Stimulated activated CD4-positive, alpha-beta T cell treated with anti-CD3 and anti-CD28 coated beads, Interleukin-1b, Interleukin-23, amount 100 ng/mL, for 1 hour (primary cell): ENCODE results near the gene ASIC4.
A peak's percentile ranks its signal among the peaks of the same experiment; 100 is the strongest.

Experiments used
- DNase-seq, 2 donors: peaks; one replicate each; pipeline ENCODE4 v3.0.0-alpha.2; 2020; ENCODE audit warnings: low read depth in 2 of 2

The ASIC4 gene

GRCh38 chr2:219498280-219499057 lies 15.8 kb upstream of the ASIC4 start, which contains the start of gene GMPPA:
GMPPA (plus strand) TSS chr2:219498891; CDS start chr2:219499976, 1,085 bp downstream.
- DNase-seq: peak; percentile 74 to 80

DNA sequence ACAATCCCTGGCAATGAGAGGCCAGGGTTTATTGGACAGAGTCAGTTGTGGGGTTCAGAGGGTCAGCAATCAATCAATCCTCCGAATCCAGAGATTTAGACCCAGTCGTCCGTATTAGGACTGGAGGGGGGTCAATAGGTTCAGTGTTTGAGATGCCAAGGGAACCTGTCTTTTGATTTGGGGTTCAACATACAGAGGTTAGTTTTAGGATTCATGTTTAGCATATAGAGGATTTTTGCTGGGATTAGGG lies 15.3 kb upstream of the ASIC4 start:
- no peak for DNase-seq

DNA sequence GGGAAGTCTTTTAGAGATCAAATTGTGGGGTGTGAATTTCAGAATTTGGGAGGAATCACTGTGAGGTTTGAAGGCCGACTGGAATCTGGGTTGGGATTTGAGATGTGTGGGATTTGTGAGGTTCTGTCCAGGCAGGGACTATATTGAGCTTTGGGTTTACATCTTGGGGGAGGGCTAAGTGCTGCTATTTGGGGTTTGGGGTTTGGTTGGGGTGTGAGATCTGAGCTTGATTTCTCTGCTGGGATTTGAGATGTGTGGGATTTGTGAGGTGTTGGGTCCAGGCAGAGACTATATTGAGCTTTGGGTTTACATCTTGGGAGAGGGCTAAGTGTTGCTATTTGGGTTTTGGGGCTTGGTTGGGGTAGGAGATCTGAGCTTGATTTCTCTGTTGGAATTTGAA lies 14.7 kb upstream of the ASIC4 start:
- no peak for DNase-seq

- DNase-seq: no peak
These were observed 14.1 kb upstream of the ASIC4 start for GRCh38 chr2:219500135-219500534.

GRCh38 chr2:219501849-219502248 lies 12.4 kb upstream of the ASIC4 start:
- DNase-seq: no peak

GRCh38 chr2:219502618-219503017 lies 11.7 kb upstream of the ASIC4 start:
- no peak for DNase-seq

DNA sequence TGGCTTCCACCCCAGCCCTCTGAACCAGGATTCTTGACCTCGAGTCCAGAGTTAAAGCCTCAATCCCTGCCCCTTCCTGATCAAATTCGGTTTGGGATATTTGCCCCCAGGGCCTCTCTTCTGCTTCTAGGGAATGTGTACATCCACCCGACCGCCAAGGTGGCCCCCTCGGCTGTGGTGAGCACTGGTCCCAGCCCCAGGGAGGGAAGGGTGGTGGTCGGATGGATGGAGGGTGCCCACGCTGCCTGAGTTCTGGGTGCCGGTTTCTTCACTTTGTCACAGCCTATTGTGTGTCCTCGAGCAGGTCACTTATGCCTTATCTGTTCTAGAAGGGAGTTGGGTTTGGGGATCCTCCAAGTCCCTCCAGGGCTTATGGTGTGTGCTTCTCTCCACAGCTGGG lies 8.7 kb upstream of the ASIC4 start:
- no peak for DNase-seq

DNA sequence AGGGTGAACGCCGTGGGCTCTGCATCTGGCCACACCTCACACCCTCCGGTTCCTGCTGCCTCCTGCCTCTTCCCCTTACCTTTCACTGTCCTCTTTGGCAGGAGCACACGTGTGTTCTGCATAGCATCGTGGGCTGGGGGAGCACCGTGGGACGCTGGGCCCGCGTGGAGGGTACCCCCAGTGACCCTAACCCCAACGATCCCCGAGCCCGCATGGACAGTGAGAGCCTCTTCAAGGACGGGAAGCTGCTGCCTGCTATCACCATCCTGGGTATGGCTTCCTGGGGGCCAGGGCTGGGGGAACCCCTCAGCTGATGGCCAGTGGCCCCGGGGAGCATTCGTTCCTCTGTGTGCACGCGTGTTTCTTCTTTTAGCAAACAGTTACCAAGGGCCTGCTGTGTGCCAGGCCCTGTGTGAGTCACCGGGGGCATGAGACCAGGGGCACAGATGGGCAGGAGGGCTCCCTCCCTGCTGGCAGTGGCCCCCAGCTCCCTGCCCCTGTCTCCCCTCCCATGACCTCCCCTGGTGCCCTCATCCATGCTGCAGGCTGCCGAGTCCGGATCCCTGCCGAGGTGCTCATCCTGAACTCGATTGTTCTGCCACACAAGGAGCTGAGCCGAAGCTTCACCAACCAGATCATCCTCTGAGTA lies 8.0 kb upstream of the ASIC4 start:
- no peak for DNase-seq

DNA sequence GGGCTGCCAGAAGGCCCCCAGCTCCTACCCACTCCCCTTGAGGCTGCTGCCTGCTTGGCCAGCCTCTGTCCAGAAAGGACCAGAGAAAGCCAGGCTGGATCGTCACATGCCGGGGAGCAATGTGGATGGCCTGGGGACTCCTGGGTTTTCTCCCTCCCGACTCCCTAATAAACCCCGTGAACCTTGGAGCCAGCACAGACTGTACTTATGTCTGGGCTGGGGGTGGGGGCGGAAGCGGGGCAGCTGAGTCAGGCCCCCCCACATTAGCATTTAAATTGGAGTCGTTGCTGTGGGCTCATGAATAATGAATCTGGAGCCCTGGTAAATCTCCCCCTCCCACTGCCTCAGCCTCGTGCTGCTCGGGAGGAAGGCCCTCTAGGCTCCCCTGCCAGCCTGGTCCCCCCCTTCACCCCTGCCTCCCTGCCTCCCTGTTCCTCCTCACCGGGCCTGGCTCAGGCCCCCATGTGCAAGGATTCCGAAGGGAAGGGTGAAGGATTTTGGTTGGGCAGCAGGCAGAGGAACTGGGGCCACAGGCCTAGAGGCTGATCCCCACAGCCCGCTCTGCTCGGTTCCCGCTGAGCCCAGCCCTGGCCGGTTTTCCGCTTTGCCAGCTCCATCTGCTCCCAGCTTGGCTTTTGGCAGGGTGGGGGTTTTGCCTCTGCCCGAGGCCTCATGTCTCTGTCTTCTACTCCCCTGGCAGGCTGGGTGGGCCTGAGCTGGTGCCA lies 7.3 kb upstream of the ASIC4 start:
- no peak for DNase-seq

DNA sequence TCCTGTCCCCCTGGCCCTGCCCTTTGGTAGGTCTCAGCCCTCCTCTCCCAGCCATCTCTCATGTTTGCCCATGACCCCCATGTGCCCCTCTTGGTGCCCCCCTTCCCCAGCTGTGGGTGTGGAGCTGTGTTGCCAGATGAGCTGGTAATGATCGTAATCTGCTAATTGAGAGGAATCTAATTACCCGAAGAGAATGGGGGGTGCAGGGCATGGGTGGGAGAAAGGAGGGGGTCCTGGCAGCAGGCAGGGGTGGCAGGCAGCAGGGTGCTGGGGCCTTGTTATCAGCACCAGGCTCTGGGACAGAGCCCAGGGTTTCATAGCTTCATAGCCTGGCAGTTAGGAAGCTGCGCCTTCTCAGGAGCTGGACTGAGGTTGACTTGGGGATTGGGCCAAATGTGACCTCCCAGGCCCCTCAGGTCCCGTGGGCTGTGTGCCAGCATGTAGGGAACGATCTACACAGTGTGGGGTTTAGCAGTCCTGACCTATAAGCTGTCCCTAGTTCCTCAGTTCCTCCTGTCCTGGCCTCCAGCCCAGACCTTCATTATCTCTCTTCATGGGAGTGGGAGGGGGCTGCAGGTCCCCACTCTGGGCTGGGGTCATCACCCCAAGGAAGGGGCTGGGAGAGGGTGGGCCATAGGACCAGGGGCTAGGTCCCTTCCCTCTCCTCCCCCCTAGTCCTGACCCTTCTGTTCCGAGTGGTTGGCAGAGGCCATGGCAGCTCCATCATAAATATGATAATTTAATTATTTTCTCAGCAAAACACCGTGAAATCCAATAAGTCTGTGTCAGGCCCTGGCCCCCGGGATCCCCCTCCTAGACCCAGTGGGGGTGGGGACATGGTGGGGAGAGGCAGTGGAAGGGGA lies 6.5 kb upstream of the ASIC4 start:
- DNase-seq: no peak

DNA sequence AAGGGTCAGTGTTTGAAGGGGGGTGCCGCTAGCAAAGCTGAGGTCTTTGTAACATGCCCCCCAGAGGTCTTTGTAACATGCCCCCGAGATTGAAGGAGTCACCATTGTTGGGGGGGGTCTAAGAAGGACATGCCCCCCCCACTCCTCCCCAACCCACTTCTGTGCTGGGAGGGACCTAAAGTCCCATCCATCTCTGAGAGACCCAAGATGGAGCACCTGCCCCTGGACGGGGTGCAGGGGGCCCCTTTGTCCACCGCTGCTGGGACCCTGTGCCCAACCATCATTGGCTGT lies 5.9 kb upstream of the ASIC4 start:
- DNase-seq: no peak

DNA sequence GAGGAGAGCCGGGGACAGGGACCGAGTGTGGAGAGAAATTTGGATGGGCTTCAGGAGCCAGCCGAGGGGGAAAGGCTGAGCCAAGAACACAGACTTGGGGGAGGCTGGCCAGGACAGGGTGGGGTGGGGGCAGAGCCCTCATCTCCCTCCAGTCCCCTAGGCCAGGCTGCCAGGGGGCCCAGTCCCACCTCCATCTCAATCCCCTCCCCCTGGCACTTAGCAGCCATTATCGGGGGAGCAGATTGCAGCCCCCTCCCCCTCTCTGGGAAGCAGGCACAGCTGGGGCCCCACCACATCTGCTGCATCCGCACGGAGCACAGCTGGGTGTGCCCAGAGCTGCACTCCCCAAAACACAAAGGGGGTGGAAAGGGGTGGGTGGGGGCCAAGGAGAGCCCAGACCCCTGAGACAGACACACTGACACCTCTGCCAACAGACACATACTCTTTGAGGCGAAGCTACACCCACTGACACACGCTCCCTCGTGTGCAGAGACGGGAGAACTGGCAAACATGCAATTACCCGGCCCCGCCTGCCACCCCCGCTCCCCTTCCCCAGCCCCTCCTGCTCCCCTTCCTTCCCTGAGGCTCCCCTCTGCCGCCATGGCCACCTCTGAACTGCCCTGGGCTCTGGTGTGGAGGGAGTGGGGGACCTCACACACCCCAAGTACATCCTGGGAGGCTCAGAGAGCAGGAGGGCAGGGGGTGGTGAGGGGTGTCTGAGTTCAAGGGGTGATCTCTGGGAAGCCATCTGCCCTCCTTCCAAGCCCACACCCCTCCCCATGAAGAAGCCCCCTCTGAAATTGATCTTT lies 5.1 kb upstream of the ASIC4 start:
- no peak for DNase-seq

DNA sequence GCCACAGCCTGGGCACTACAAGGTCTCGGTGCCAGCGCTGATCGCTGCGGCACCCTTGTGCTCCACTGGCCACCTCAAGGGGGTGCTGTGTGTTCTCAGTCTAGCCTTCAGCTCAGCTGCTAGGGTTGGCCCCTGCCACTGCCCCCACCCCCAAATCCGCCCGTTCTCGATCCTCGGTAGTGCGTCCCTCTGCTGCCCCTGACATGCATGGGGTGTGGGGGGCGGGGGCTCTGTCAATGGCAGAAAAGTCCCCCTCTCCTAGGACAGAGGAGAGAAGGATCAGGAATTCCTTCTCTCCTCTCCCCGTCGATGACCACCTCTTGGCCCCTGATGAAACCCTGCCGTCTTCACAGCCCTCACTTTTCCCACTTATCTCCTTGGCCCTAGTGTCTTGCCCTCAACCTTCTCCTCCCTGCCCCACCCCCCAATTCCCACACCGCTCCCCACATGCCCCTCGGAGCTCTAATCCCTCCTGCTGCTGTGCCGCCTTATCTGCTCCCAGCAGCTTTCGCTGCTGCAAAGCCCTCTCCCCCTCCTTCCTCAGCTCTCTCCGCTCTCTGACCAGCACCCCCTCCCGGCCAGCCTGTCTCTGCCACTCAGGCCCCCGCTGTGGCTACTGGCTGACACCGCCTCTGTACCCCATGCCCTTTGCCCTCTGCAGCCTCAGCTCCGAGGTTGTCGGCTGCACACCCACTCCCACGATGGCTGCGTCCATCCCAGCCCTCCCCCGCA lies 4.3 kb upstream of the ASIC4 start:
- no peak for DNase-seq

GRCh38 chr2:219510512-219511135 lies 3.7 kb upstream of the ASIC4 start:
- DNase-seq: no peak

DNA sequence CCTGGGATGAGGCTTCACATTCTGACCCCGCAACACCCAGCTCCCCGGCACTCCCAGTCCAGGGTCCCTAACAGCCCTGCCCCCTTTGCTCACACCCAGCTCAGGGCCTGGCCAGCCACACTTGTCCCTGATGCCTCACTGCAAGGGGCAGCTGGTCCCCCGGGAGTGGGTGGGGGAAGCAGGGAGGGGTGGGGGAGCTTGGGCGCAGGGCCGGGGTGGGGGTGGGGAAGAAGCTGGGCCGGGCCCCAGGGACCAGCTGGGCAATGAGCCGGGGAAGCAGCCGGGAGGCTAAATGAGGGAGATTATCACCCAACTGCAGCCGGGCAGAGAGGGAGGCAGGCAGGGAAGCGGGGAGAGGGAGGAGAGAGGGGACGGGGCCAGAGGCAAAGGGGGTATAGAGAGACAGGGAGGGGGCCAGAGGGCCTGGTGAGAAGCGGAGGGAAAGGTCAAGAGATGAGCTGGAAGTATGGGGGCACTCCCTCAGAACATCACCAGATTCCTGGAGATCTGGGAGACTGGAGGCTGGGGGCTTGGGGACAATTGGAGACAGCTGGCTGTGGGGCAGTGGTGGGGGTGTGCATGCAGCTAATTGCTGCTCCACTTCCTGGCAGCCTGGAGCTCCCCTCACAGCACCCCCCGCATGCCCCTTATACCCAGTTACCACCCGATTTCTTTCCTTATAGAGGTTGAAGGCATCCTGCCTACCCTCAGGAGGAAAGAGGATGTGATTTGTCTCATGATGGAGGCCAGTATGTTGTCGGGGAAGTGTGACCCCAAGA lies 2.5 kb upstream of the ASIC4 start:
- no peak for DNase-seq

DNA sequence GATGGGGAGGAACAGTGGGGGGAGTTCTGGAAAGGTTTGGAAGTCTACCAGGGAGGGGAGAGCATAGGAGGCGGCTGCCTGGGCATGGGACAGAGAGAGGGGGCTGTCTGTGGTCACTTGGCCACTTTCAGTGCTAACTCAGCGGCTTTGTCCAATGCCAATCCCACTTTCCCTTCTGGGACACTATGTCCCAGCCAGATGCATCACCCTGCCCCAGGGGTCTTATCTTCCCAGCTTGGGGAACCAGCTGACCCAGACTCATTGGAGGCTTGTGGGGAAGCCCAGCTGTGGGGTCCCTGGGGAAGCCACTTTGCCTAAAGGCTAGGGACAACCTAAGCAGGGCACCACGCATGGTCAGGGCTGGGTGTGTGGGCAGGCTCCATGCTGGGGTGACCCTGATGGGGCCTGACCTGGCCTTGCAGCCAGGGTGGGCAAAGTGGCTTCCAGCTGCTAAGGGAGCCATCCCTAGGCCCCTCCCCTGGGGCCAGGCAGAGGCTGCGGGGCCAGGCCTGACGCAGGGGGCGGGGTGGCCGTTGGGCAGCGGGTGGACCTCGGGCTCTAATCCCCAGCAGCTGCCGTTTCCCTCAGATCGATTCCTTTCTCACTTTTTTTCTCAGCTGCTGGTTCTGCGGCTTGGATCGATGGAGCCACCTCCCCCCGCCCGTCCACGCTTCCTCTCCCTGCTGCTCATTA lies 1.6 kb upstream of the ASIC4 start:
- no peak for DNase-seq

- DNase-seq: no peak
These were observed 495 bp upstream of the ASIC4 start for GRCh38 chr2:219513787-219514186.

DNA sequence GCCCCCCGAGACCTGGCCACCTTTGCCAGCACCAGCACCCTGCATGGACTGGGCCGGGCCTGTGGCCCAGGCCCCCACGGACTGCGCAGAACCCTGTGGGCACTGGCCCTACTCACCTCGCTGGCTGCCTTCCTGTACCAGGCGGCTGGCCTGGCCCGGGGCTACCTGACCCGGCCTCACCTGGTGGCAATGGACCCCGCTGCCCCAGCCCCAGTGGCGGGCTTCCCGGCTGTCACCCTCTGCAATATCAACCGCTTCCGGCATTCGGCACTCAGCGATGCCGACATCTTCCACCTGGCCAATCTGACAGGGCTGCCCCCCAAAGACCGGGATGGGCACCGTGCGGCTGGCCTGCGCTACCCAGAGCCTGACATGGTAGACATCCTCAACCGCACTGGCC lies 554 bp downstream of the ASIC4 start:
- no peak for DNase-seq
